CD14-positive monocyte (primary cell): ENCODE data around the gene LAMB4. TPM values are rescaled to one million over a fixed set of nuclear protein-coding genes. Genes with fewer than 3 reads are reported as not detected.

Experiments used
- DNase-seq, 3 donors: peaks; one replicate each; pipeline ENCODE4 v3.0.0-alpha.2; 2011 to 2022
- H2AFZ ChIP-seq: 2 replicates; pipeline ENCODE4 v1.6.0; 2012; ENCODE audit warnings: mild to moderate bottlenecking, low read depth, low read length, inconsistent platforms; ENCODE audit not compliant: insufficient read depth, poor library complexity, severe bottlenecking
- H3K27ac ChIP-seq, 2 donors: 1 replicate in 1 of 2; 2 replicates in 1 of 2; pipeline ENCODE4 v1.5.1; 2012 to 2013; ENCODE audit warnings: low read length in 2 of 2, control low read depth in 1 of 2, inconsistent platforms in 1 of 2, low read depth in 1 of 2, mild to moderate bottlenecking in 1 of 2
- H3K27me3 ChIP-seq, 2 donors: one replicate each; pipeline versions ENCODE4 v1.6.0 to v1.6.1; 2011 to 2013; ENCODE audit warnings: low read length in 2 of 2; ENCODE audit not compliant: control insufficient read depth in 2 of 2, insufficient read depth in 2 of 2
- H3K36me3 ChIP-seq, 2 donors: replicated peaks in 1 of 2; 1 replicate in 1 of 2; 2 replicates in 1 of 2; pipeline versions ENCODE4 v1.5.1 to v1.6.1; 2012 to 2013; ENCODE audit warnings: low read length in 2 of 2, control low read depth in 1 of 2, inconsistent platforms in 1 of 2, mild to moderate bottlenecking in 1 of 2; ENCODE audit not compliant: insufficient read depth in 2 of 2, control insufficient read depth in 1 of 2
- H3K4me1 ChIP-seq, 2 donors: 1 replicate in 1 of 2; 2 replicates in 1 of 2; pipeline versions ENCODE4 v1.5.1 to v1.6.1; 2012 to 2013; ENCODE audit warnings: low read length in 2 of 2, control low read depth in 1 of 2, inconsistent platforms in 1 of 2, mild to moderate bottlenecking in 1 of 2, moderate library complexity in 1 of 2; ENCODE audit not compliant: insufficient read depth in 2 of 2, control insufficient read depth in 1 of 2
- H3K4me2 ChIP-seq: replicated peaks from 2 replicates; pipeline ENCODE3; 2012; ENCODE audit warnings: low read length, moderate library complexity, mild to moderate bottlenecking; ENCODE audit not compliant: poor library complexity, severe bottlenecking; ENCODE audit errors: extremely low read depth
- H3K4me3 ChIP-seq, 3 experiments: fragments of 200-600 bp in 1 of 3; sonication (generic) in 1 of 3; replicated peaks in 1 of 3; 1 replicate in 2 of 3; 2 replicates in 1 of 3; pipeline ENCODE4 v1.5.1; 2011 to 2013; ENCODE audit warnings: low read length in 3 of 3, mild to moderate bottlenecking in 3 of 3, control low read depth in 2 of 3, low read depth in 2 of 3, inconsistent platforms in 1 of 3, moderate library complexity in 1 of 3
- H3K79me2 ChIP-seq: 2 replicates; pipeline ENCODE4 v1.6.0; 2012; ENCODE audit warnings: mild to moderate bottlenecking, control low read depth, inconsistent platforms, low read length, moderate library complexity; ENCODE audit not compliant: insufficient read depth
- H3K9ac ChIP-seq: 2 replicates; pipeline ENCODE4 v1.6.0; 2017; ENCODE audit warnings: low read length, mild to moderate bottlenecking; ENCODE audit not compliant: insufficient read depth, poor library complexity, severe bottlenecking
- H3K9me3 ChIP-seq, 2 donors: replicated peaks in 1 of 2; 1 replicate in 1 of 2; 2 replicates in 1 of 2; pipeline versions ENCODE4 v1.5.1 to v1.6.1; 2012 to 2013; ENCODE audit warnings: low read length in 2 of 2, control low read depth in 1 of 2; ENCODE audit not compliant: control insufficient read depth in 1 of 2, insufficient read depth in 1 of 2
- H4K20me1 ChIP-seq: 2 replicates; pipeline ENCODE4 v1.6.0; 2012; ENCODE audit warnings: mild to moderate bottlenecking, low read length, control low read depth, moderate library complexity; ENCODE audit not compliant: insufficient read depth
- H3K27ac Mint-ChIP-seq, 7 donors: one replicate each; pipeline ENCODE4 v1.8.0; 2020; ENCODE audit warnings: mild to moderate bottlenecking in 7 of 7, mixed read lengths in 7 of 7, moderate library complexity in 6 of 7, inconsistent platforms in 2 of 7
- H3K27me3 Mint-ChIP-seq, 3 donors: one replicate each; pipeline ENCODE4 v1.8.0; 2021 to 2022; ENCODE audit warnings: low read depth in 3 of 3, mild to moderate bottlenecking in 3 of 3, mixed read lengths in 3 of 3, moderate library complexity in 3 of 3, inconsistent platforms in 1 of 3
- H3K36me3 Mint-ChIP-seq, 2 donors: one replicate each; pipeline ENCODE4 v1.8.0; 2020; ENCODE audit warnings: mixed read lengths in 2 of 2, inconsistent platforms in 1 of 2, mild to moderate bottlenecking in 1 of 2
- H3K4me1 Mint-ChIP-seq: one replicate; pipeline ENCODE4 v1.8.0; 2020; ENCODE audit warnings: mild to moderate bottlenecking, mixed read lengths
- H3K4me3 Mint-ChIP-seq, 2 donors: one replicate each; pipeline ENCODE4 v1.8.0; 2020; ENCODE audit warnings: mild to moderate bottlenecking in 2 of 2, mixed read lengths in 2 of 2, moderate library complexity in 1 of 2
- H3K9me3 Mint-ChIP-seq, 7 donors: one replicate each; pipeline ENCODE4 v1.8.0; 2020 to 2022; ENCODE audit warnings: mixed read lengths in 7 of 7, mild to moderate bottlenecking in 6 of 7, moderate library complexity in 6 of 7, inconsistent platforms in 2 of 7
- CTCF ChIP-seq: fragments of 200-600 bp; IDR thresholded peaks from one replicate; pipeline ENCODE4 v1.8.0; 2022; ENCODE audit warnings: antibody characterized with exemption, mild to moderate bottlenecking
- WGBS: methylation state at CpG from one replicate; pipeline ENCODE4 v1.1.5; 2013; ENCODE audit warnings: missing lambda C conversion rate; ENCODE audit not compliant: insufficient coverage; 5-methylcytosine and 5-hydroxymethylcytosine counted together
- intact Hi-C, 2 donors: fragments of 100-400 bp; cut with micrococcal nuclease; formaldehyde crosslinking; loops; one replicate each; pipeline versions ENCODE4 v1.15.0 to v1.15.1; 2023
- polyA plus RNA-seq, 3 donors: library from polyadenylated mRNA; depleted of rRNA in 1 of 3; unstranded in 2 of 3; stranded (reverse) in 1 of 3; fragments of 300-500 nt in 2 of 3; fragments of >200 nt in 1 of 3; fragmentation: Illumina TruSeq in 2 of 3; gene quantifications; 1 replicate in 2 of 3; 2 replicates in 1 of 3; pipeline ENCODE4 v1.2.3, GENCODE V29; 2012 to 2021

The LAMB4 gene
- polyA plus RNA-seq, 3 donors, result not detected

GRCh38 chr7:108016841-108017775 is 113.1 kb downstream of the LAMB4 start:
- no peak overlapping the region for H3K4me2 ChIP-seq
- intact Hi-C loops, result no loop called here
- no peak overlapping the region for H3K9ac ChIP-seq
- no peaks in the 10 kb centered on the region for H3K9me3 Mint-ChIP-seq
- no peaks in the 10 kb centered on the region for H3K36me3 ChIP-seq
- no peak overlapping the region for H3K27ac ChIP-seq
- no peaks in the 10 kb centered on the region for H3K79me2 ChIP-seq
- no peaks in the 10 kb centered on the region for H3K4me1 Mint-ChIP-seq
- no peak for DNase-seq
- H3K4me1 ChIP-seq, result no peaks in the 10 kb centered on the region
- WGBS, result 80% methylated on average over 2 of the region's 2 CpGs
- no peak overlapping the region for H3K27ac Mint-ChIP-seq
- H3K9me3 ChIP-seq, result no peaks in the 10 kb centered on the region
- H3K36me3 Mint-ChIP-seq, result no peaks in the 10 kb centered on the region
- H3K4me3 Mint-ChIP-seq, result no peak overlapping the region
- no peaks in the 10 kb centered on the region for H4K20me1 ChIP-seq
- no peak for TF ChIP-seq CTCF
- H3K27me3 ChIP-seq, result no peaks in the 10 kb centered on the region
- no peak overlapping the region for H3K4me3 ChIP-seq
- H3K27me3 Mint-ChIP-seq, result peaks cover 0 to 7% (median 3%) of the 10 kb centered on the region in 3 donors
- no peak overlapping the region for H2AFZ ChIP-seq

- DNase-seq, result no peak
- H3K9ac ChIP-seq, result no peak overlapping the region
- no CpG with 5 or more reads among the region's 2 CpGs for WGBS
- H3K27me3 ChIP-seq, result no peaks in the 10 kb centered on the region
- H3K4me1 ChIP-seq, result no peaks in the 10 kb centered on the region
- no peak overlapping the region for H2AFZ ChIP-seq
- H3K27ac Mint-ChIP-seq, result no peak overlapping the region
- H3K79me2 ChIP-seq, result no peaks in the 10 kb centered on the region
- H4K20me1 ChIP-seq, result no peaks in the 10 kb centered on the region
- peaks cover 0 to 4% (median 3%) of the 10 kb centered on the region in 3 donors for H3K27me3 Mint-ChIP-seq
- H3K4me3 ChIP-seq, result no peak overlapping the region
- no peak overlapping the region for H3K27ac ChIP-seq
- H3K36me3 Mint-ChIP-seq, result no peaks in the 10 kb centered on the region
- no peak for TF ChIP-seq CTCF
- intact Hi-C loops, result no loop called here
- no peak overlapping the region for H3K4me2 ChIP-seq
- H3K36me3 ChIP-seq, result no peaks in the 10 kb centered on the region
- no peaks in the 10 kb centered on the region for H3K9me3 Mint-ChIP-seq
- no peak overlapping the region for H3K4me3 Mint-ChIP-seq
- H3K9me3 ChIP-seq, result no peaks in the 10 kb centered on the region
- H3K4me1 Mint-ChIP-seq, result no peaks in the 10 kb centered on the region
These were observed 114.4 kb downstream of the LAMB4 start for GRCh38 chr7:108015740-108016139.
